WTC11 (cell line): ENCODE measurements around the gene PPP1R12B.
"Not testable (repeated sequence)": the region's sequence is repeated elsewhere in the genome, so short reads cannot be mapped to it uniquely, and the experiment has no call there.

Experiments
- ATF1 ChIP-seq: sonication (generic); formaldehyde crosslinking; IDR thresholded peaks from 2 replicates; pipeline ENCODE4 v1.8.1; 2023; ENCODE audit warnings: mild to moderate bottlenecking, moderate library complexity, missing genetic modification reagents
- ATF3 ChIP-seq: sonication (generic); formaldehyde crosslinking; conservative IDR thresholded peaks from 2 replicates; pipeline ENCODE4 v1.8.1; 2022; ENCODE audit warnings: mild to moderate bottlenecking, missing genetic modification reagents
- CREB1 ChIP-seq: sonication (generic); formaldehyde crosslinking; IDR thresholded peaks from 2 replicates; pipeline ENCODE4 v1.8.0; 2023; ENCODE audit warnings: mild to moderate bottlenecking, missing genetic modification reagents
- CREM ChIP-seq: sonication (generic); formaldehyde crosslinking; IDR thresholded peaks from 2 replicates; pipeline ENCODE4 v1.8.1; 2022; ENCODE audit warnings: mild to moderate bottlenecking, missing genetic modification reagents, moderate library complexity
- CTCF ChIP-seq: fragments of 200-600 bp; IDR thresholded peaks from 2 replicates; pipeline ENCODE4 v1.8.0; 2022; ENCODE audit warnings: antibody characterized with exemption
- E2F4 ChIP-seq: sonication (generic); formaldehyde crosslinking; IDR thresholded peaks from 2 replicates; pipeline ENCODE4 v1.8.1; 2022; ENCODE audit warnings: low read depth, mild to moderate bottlenecking, moderate library complexity, missing genetic modification reagents, borderline replicate concordance
- GABPB1 ChIP-seq: sonication (generic); formaldehyde crosslinking; IDR thresholded peaks from 2 replicates; pipeline ENCODE4 v1.8.1; 2023; ENCODE audit warnings: mild to moderate bottlenecking, missing genetic modification reagents
- ZBTB43 ChIP-seq: sonication (generic); formaldehyde crosslinking; IDR thresholded peaks from 2 replicates; pipeline ENCODE4 v1.8.1; 2023; ENCODE audit warnings: mild to moderate bottlenecking, missing genetic modification reagents
- ZNF416 ChIP-seq: fragments of 250-450 bp; sonication (Bioruptor Pico); IDR thresholded peaks from 2 replicates; pipeline ENCODE4 v1.9.0; 2021; ENCODE audit warnings: mild to moderate bottlenecking, inconsistent platforms
- ZSCAN18 ChIP-seq: fragments of 250-450 bp; sonication (Bioruptor Pico); IDR thresholded peaks from 2 replicates; pipeline ENCODE4 v2.1.2; 2022; ENCODE audit warnings: mild to moderate bottlenecking, moderate library complexity

- not testable (repeated sequence) for TF ChIP-seq CTCF; CREM; ATF1 (CRISPR knock-in tag); ZBTB43 (CRISPR knock-in tag); CREB1 (CRISPR knock-in tag); GABPB1 (CRISPR knock-in tag); ATF3 (CRISPR knock-in tag); E2F4 (CRISPR knock-in tag); ZSCAN18 (CRISPR knock-in tag); ZNF416 (CRISPR knock-in tag)
These were observed 71.2 kb downstream of the PPP1R12B start for GRCh38 chr1:202419731-202420130.
